ENCODE measurements around the gene PRRT1B. TPM values are rescaled to one million over a fixed set of nuclear protein-coding genes. Genes with fewer than 3 reads are reported as not detected.

PRRT1B gene
- total RNA-seq, 6 experiments from 2014 or later: 0.25 to 7.3 (median 2.4) TPM

DNA sequence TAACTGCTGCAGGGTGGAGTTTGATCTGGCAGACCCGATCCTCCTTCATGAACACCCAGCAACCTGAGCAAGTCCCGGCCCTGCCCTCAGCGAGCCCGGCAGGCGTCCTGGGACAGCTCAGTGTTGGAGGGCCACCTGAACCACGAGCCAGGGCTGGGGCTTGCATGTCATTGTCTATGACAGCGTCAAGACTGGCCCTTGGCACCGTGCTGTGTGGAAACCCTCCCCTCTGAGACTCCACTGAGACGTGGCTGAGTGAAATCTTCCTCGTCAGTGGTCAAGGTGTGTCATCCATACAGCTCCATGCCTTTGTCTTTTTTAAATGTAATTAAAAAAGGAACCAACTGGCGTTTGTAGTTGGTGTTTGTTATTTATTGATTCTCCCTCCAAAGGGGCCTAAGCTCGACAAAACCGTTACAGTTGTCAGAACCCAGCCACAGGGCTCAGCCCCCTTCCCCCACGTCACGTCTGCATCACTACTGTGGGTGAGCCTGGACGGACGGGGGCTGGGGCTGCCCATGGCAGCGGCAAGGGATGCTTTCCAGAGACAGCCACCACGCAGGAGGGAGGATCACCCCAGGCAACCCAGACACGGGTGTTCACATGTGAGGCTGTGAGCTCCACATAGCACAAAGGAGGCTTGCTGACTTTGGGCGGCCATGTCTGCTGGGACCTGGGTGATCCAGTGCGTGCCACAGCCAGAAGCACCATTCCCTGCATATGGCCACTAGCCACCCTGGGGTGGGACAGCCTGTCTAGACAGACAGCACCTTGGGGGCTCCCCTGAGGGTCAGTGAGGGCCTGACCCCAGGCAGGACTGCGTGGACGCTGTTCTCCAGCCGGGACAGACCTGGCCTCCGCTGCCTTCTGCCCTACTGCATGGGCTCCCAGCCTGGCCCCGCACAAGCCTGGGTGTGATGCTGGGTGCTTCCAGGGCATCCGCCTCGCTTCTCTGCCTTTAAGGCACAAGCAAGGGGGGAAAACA is 21.6 kb upstream of the PRRT1B start:
- 79% methylated on average over 11 of the region's 29 CpGs for WGBS (ENCODE audit: insufficient coverage, low coverage, low lambda C conversion rate, missing lambda C conversion rate)
- ATAC-seq: peak in 3 of 4 donors; percentile 9 to 15 (median 11)
- TF ChIP-seq POLR2A (IDR thresholded peaks at IDR 0.05): no peak
- TF ChIP-seq, protein P1, sequence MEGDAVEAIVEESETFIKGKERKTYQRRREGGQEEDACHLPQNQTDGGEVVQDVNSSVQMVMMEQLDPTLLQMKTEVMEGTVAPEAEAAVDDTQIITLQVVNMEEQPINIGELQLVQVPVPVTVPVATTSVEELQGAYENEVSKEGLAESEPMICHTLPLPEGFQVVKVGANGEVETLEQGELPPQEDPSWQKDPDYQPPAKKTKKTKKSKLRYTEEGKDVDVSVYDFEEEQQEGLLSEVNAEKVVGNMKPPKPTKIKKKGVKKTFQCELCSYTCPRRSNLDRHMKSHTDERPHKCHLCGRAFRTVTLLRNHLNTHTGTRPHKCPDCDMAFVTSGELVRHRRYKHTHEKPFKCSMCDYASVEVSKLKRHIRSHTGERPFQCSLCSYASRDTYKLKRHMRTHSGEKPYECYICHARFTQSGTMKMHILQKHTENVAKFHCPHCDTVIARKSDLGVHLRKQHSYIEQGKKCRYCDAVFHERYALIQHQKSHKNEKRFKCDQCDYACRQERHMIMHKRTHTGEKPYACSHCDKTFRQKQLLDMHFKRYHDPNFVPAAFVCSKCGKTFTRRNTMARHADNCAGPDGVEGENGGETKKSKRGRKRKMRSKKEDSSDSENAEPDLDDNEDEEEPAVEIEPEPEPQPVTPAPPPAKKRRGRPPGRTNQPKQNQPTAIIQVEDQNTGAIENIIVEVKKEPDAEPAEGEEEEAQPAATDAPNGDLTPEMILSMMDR (IDR thresholded peaks at IDR 0.05): no peak

DNA sequence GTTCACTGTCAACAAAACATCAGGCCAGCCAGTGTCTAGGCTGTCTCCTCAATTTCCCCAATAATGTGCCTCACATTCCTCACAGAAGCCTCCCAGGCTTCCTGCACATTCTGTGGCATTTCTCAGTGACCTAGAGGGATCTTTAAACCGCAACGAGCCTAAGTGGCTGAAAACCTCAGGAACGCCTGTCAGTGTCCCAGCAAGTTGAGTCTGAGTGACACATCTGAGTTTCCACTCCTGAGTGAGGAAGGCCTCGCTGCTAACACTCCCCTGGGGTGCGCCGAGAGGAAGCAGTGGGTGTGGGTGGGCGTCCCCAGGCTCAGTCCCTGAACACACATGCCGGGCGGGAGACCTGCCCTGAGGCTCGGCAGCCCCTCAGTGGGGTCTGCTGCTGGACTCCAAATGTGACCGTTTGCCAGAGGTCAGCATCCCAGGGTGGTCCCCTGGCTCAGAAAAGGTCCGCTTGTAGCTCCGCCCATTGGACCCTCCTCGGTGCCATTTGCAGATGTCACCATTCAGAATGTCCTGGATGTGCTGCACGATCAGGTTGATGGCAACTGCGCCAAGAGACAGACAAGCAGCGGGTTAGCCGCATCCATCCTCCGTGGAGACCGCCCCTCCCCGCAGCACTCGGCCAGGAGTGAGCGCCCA is 20.5 kb upstream of the PRRT1B start:
- ATAC-seq: no peak
- TF ChIP-seq POLR2A (IDR thresholded peaks at IDR 0.05): no peak
- TF ChIP-seq, protein P1 (IDR thresholded peaks at IDR 0.05): no peak
- Histone ChIP-seq H3K27me3 (no peaks in the 10 kb centered on the region), H3K9me3 (no peaks in the 10 kb centered on the region), H3K4me3 (no peak overlapping the region), H3K4me1 (peaks cover 0 to 6% (median 4%) of the 10 kb centered on the region in 4 donors), H3K27ac (no peak overlapping the region), H3K36me3 (peaks cover 0 to 81% (median 35%) of the 10 kb centered on the region in 4 donors)
- DNase-seq: no peak
- WGBS (ENCODE audit: insufficient coverage, low coverage, low lambda C conversion rate, missing lambda C conversion rate): 100% methylated on average over 2 of the region's 23 CpGs
- intact Hi-C loops (cut with DNase I): no loop called here

More for the DNA sequence above, 21.6 kb upstream of the PRRT1B start:
- DNase-seq: no peak
- peaks cover 0 to 87% (median 33%) of the 10 kb centered on the region in 4 donors for H3K36me3 ChIP-seq
- H3K4me1 ChIP-seq: no peaks in the 10 kb centered on the region
- no peaks in the 10 kb centered on the region for H3K27me3 ChIP-seq
- intact Hi-C loops (cut with DNase I): no loop called here
- no peak overlapping the region for H3K4me3 ChIP-seq
- H3K27ac ChIP-seq: no peak overlapping the region
- H3K9me3 ChIP-seq: no peaks in the 10 kb centered on the region

DNA sequence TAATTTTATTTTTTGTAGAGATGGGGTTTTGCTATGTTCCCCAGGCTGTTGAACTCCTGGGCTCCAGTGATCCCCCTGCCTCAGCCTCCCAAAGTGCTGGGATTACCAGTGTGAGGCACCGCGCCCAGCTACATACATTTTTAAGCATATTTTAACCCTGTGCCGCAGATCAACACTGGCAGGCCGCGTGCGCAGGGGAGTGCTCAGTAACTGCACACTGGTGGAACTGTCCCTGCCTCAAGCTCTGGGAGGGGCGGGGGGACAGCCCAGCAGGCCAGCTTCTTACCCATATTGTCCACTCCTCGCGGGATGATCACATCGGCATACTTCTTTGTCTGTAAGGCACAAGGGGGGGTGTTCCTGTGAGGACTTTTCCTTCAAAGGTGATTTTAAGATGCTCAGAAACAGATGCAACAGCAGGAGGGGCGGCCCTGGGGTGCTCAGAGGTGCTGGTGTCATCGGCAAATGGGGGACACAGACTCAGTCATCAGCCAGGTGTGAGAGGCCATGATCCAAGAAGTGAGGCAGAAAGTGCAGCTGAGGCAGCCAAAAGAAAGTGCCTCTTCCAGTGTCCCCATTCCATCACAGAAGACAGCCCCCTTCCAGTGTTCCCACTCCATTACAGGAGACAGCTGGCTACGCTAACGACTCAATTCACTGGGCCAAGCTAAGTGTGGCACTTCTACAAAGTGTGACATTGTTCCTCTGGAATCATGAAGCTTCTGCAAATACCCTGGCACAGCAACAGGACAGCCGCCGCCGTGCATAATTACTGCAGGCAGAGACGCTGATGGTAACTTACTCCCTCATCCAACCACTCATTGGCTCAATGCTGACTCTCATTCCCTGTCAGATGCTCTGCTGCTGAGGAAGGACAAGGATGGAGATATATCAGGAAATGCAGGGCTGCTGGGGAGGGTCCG is 19.4 kb upstream of the PRRT1B start:
- Histone ChIP-seq H3K27ac (no peak overlapping the region), H3K27me3 (no peaks in the 10 kb centered on the region), H3K4me3 (no peak overlapping the region), H3K9me3 (no peaks in the 10 kb centered on the region), H3K4me1 (peaks cover 0 to 7% (median 5%) of the 10 kb centered on the region in 4 donors), H3K36me3 (peaks cover 0 to 75% (median 35%) of the 10 kb centered on the region in 4 donors)
- no peak for ATAC-seq
- intact Hi-C loops (cut with DNase I): no loop called here
- DNase-seq: no peak
- no peak for TF ChIP-seq POLR2A (IDR thresholded peaks at IDR 0.05)
- TF ChIP-seq, protein P1 (IDR thresholded peaks at IDR 0.05): no peak
- WGBS (ENCODE audit: insufficient coverage, low coverage, low lambda C conversion rate, missing lambda C conversion rate): 84% methylated on average over 10 of the region's 19 CpGs

DNA sequence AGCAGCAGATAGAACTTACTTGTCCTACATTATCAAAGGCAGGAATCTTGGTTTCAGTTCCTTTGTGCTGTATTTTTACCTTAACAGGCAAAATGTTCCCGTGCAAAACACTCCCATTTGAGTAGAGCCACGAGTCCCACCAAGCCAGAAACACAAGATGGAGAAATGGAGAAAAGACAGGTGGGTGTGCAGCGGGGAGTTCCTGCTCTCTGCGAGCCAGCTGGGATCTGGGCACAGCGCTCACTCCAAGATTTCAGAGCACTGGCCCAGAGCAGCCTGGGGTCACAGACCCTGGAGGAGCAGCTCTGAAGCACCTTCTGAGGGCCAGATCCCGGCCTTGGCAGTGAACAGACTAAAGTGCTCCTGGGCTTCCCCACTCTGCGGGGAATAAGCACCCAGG is 17.1 kb upstream of the PRRT1B start:
- H3K4me1 ChIP-seq: peaks cover 0 to 10% (median 7%) of the 10 kb centered on the region in 4 donors
- intact Hi-C loops (cut with DNase I): no loop called here
- WGBS (ENCODE audit: insufficient coverage, low coverage, low lambda C conversion rate, missing lambda C conversion rate): 88% methylated on average over 5 of the region's 7 CpGs
- no peak overlapping the region for H3K27ac ChIP-seq
- TF ChIP-seq, protein P1 (IDR thresholded peaks at IDR 0.05): no peak
- no peak for TF ChIP-seq POLR2A (IDR thresholded peaks at IDR 0.05)
- DNase-seq (no peak), ATAC-seq (no peak)
- H3K36me3 ChIP-seq: peaks cover 0 to 60% (median 32%) of the 10 kb centered on the region in 4 donors
- H3K9me3 ChIP-seq: no peaks in the 10 kb centered on the region
- no peaks in the 10 kb centered on the region for H3K27me3 ChIP-seq
- H3K4me3 ChIP-seq: no peak overlapping the region

All from right lobe of liver (tissue), 6 donors.